Sigmoid colon (tissue), 7 donors: ENCODE measurements around the gene TCF12. TPM values are rescaled to one million over a fixed set of nuclear protein-coding genes. Genes with fewer than 3 reads are reported as not detected.
"Not testable (repeated sequence)": the region's sequence is repeated elsewhere in the genome, so short reads cannot be mapped to it uniquely, and the experiment has no call there.

ENCODE experiments used
- DNase-seq: peaks from one replicate; pipeline ENCODE4 v3.0.0-alpha.2; 2019
- H3K27ac ChIP-seq, 4 donors: fragments of 200-600 bp; sonication (generic); one replicate each; pipeline ENCODE4 v1.5.1; 2016 to 2019; ENCODE audit warnings: mild to moderate bottlenecking in 1 of 4
- H3K27me3 ChIP-seq, 3 donors: fragments of 200-600 bp; sonication (generic); one replicate each; pipeline ENCODE4 v1.5.1; 2019; ENCODE audit warnings: mild to moderate bottlenecking in 1 of 3
- H3K36me3 ChIP-seq, 4 donors: fragments of 200-600 bp; sonication (generic); one replicate each; pipeline ENCODE4 v1.5.1; 2016 to 2019
- H3K4me1 ChIP-seq, 4 donors: fragments of 200-600 bp; sonication (generic); one replicate each; pipeline ENCODE4 v1.5.1; 2017 to 2019
- H3K4me3 ChIP-seq, 4 donors: fragments of 200-600 bp; sonication (generic); one replicate each; pipeline ENCODE4 v1.5.1; 2017 to 2019; ENCODE audit warnings: mild to moderate bottlenecking in 2 of 4, moderate library complexity in 1 of 4
- H3K9me3 ChIP-seq, 4 donors: fragments of 200-600 bp in 3 of 4; sonication (generic) in 3 of 4; one replicate each; pipeline versions ENCODE4 v1.5.1 to v1.6.1; 2013 to 2019
- EP300 ChIP-seq, 4 donors: sonication (generic); formaldehyde crosslinking; IDR thresholded peaks; one replicate each; pipeline ENCODE4 v1.6.1; 2017; ENCODE audit warnings: antibody characterized with exemption in 4 of 4
- POLR2A ChIP-seq, 2 donors: fragments of 450-650 bp; IDR thresholded peaks; one replicate each; pipeline ENCODE4 v1.6.1; 2016; ENCODE audit warnings: antibody characterized with exemption in 2 of 2, mild to moderate bottlenecking in 2 of 2, moderate library complexity in 2 of 2
- POLR2AphosphoS5 ChIP-seq, 4 donors: sonication (generic); formaldehyde crosslinking; IDR thresholded peaks; one replicate each; pipeline ENCODE4 v1.6.1; 2017; ENCODE audit warnings: antibody characterized with exemption in 4 of 4
- WGBS, 2 donors: extraction: QIAGEN DNeasy Blood & Tissue Kit; methylation state at CpG; one replicate each; pipeline ENCODE4 v1.1.7; 2013; 5-methylcytosine and 5-hydroxymethylcytosine counted together
- intact Hi-C: fragments of 100-400 bp; cut with DNase I; formaldehyde crosslinking; loops from one replicate; pipeline ENCODE4 v1.15.1; 2023
- polyA plus RNA-seq, 3 donors: library from polyadenylated mRNA; stranded (reverse); fragments of 200-250 nt; gene quantifications; one replicate each; pipeline ENCODE4 v1.2.3, GENCODE V29; 2013
- total RNA-seq, 4 donors: library from RNA; depleted of rRNA; stranded (reverse); fragments of >200 nt; gene quantifications; one replicate each; pipeline ENCODE4 v1.1.0, GENCODE V29; 2016
- TF ChIP-seq, protein P1 (sequence below), 4 experiments: fragments of 450-650 bp in 3 of 4; fragments of 200-600 bp in 1 of 4; IDR thresholded peaks; one replicate each; pipeline ENCODE4 v1.5.1; 2016 to 2019; ENCODE audit warnings: antibody characterized with exemption in 4 of 4, mild to moderate bottlenecking in 3 of 4, moderate library complexity in 2 of 4
- donor health status: healthy with polysubstance abuse.
- donor health status: Bipolar disorder and iron deficiency.
- donor health status: healthy.

The TCF12 gene
- total and polyA plus RNA-seq, 7 donors = 13.2 to 147 (median 77.8) TPM

DNA sequence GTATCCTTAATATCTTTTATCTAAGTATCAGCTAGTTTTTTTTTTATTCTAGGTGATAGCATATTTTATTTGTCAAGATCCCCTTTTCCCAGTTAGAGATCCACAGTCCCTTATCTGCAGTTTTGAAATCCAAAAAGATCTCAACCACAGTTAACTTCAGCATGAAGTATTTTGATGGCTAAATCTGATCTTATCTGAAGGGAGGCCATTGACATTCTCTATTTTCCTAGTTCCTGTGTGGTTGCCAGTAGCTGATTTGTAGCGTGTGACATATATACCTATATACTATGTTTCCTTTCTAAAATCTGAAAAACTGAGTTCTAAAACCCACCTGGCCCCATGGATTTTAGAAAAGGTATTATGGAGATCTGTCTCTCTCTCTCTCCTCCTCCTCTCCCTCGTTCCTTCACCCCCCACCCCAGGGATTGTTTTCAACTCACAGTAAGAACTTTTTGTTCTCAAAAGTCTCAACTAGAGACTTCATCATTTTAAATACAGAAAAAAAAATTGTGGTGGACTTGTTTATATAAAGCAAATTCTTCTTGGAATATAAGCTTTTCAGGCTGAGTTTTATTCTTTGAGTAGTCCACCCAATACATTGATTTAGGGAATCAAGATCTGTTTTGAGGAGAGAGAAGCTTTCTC lies 12.3 kb downstream of the TCF12 start:
- Histone ChIP-seq H3K27me3 (no peaks in the 10 kb centered on the region), H3K36me3 (peaks cover 0 to 4% (median 0%) of the 10 kb centered on the region in 4 donors), H3K4me3 (no peak overlapping the region), H3K27ac (peak overlapping the region in 1 of 4 donors; percentile 34), H3K9me3 (peaks cover 0 to under 1% (median 0%) of the 10 kb centered on the region in 4 donors), H3K4me1 (peaks cover 0 to 86% (median 54%) of the 10 kb centered on the region in 4 donors)
- 67 to 83% methylated on average over 2 of the region's 2 CpGs for WGBS, 2 donors
- intact Hi-C loops = no loop called here
- DNase-seq = no peak
- TF ChIP-seq EP300 (IDR thresholded peaks at IDR 0.05) = no peak
- TF ChIP-seq POLR2A (IDR thresholded peaks at IDR 0.05) = no peak
- no peak for TF ChIP-seq POLR2AphosphoS5 (IDR thresholded peaks at IDR 0.05)
- TF ChIP-seq, protein P1, sequence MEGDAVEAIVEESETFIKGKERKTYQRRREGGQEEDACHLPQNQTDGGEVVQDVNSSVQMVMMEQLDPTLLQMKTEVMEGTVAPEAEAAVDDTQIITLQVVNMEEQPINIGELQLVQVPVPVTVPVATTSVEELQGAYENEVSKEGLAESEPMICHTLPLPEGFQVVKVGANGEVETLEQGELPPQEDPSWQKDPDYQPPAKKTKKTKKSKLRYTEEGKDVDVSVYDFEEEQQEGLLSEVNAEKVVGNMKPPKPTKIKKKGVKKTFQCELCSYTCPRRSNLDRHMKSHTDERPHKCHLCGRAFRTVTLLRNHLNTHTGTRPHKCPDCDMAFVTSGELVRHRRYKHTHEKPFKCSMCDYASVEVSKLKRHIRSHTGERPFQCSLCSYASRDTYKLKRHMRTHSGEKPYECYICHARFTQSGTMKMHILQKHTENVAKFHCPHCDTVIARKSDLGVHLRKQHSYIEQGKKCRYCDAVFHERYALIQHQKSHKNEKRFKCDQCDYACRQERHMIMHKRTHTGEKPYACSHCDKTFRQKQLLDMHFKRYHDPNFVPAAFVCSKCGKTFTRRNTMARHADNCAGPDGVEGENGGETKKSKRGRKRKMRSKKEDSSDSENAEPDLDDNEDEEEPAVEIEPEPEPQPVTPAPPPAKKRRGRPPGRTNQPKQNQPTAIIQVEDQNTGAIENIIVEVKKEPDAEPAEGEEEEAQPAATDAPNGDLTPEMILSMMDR (IDR thresholded peaks at IDR 0.05) = no peak

DNA sequence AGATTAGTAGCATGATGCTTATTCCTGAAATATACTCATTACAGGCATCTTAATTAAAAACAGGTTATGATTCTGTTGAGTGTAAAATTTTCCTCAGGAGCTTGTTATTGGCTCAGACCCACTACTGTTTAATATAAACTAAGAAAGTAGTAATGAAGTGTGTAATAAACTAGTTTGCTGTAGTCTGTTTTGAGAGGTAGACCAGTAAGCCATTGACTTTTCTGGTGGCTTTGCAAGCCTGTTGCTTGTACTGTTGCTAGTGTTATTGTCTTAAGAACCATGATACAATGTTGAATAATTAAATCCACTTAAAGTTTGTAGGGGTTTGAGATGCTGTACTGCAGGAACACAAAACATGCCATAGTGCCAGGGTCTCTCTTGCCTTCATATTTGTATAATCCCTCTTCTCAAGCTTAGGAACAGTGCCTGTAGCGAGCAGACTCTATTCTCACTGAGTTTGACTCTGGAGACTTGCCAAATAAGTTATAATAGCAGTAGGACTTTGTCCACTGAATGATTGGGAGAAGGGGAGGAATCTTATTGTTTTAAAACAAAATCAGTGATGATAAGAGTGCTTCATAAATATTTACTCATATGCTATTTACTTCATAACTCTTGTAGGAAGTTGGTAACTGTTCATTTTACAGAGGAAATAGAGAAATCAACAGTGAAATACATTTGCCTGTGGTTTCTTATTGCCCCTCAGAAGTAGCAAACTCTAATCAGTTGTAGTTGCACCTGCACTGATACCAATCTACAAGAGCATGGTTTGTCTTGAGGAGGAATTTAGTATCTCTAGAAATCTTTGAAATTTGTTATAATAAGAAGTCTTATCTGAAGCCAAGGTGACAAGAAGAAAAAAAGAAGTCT lies 13.4 kb downstream of the TCF12 start:
- intact Hi-C loops = no loop called here

DNA sequence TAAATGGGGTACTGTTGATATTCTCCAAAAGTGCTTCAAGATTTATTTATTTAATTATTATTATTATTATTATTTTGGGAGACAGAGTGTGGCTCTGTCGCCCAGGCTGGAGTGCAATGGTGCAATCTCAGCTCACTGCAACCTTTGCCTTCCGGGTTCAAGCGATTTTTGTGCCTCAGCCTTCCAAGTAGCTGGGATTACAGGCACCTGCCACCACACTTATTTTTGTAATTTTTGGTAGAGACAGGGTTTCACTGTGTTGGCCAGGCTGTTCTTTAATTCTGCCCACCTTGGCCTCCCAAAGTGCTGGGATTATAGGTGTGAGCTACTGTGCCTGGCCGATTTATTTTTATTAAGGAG lies 14.0 kb downstream of the TCF12 start:
- intact Hi-C loops = not testable (repeated sequence)

More for the DNA sequence above, 13.4 kb downstream of the TCF12 start:
- 16 to 34% methylated on average over 1 of the region's 1 CpG for WGBS, 2 donors
- no peak for DNase-seq
- no peaks in the 10 kb centered on the region for H3K36me3 ChIP-seq
- H3K9me3 ChIP-seq = peaks cover 0 to 2% (median 0%) of the 10 kb centered on the region in 4 donors
- H3K27me3 ChIP-seq = no peaks in the 10 kb centered on the region
- H3K4me1 ChIP-seq = peaks cover 0 to 75% (median 49%) of the 10 kb centered on the region in 4 donors
- no peak overlapping the region for H3K27ac ChIP-seq
- no peak overlapping the region for H3K4me3 ChIP-seq
- TF ChIP-seq POLR2AphosphoS5 (IDR thresholded peaks at IDR 0.05) (no peak), EP300 (IDR thresholded peaks at IDR 0.05) (no peak), POLR2A (IDR thresholded peaks at IDR 0.05) (no peak)
- TF ChIP-seq, protein P1 (IDR thresholded peaks at IDR 0.05) = no peak

DNA sequence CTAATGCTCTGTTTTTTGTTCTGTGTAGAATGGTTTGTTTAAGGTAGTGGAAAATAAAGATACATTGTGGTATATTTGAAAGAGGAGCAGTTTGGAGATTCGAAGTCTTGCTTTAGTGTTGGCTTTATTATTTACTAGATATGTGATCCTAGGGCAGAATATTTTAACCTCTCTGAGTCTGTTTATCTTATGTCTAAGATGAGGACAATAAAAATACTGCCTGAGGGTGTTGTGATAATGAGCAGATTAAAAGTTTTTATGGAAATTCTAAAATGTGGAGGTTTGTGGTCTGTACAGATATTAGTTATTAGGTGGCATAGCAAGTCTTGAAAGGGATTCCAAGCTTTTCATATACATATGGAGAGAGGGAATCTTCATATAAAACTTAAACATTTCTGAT lies 15.0 kb downstream of the TCF12 start:
- no peak for DNase-seq
- peaks cover 0 to 2% (median 0%) of the 10 kb centered on the region in 4 donors for H3K9me3 ChIP-seq
- H3K27ac ChIP-seq = no peak overlapping the region
- H3K36me3 ChIP-seq = no peaks in the 10 kb centered on the region
- H3K4me1 ChIP-seq = peaks cover 0 to 60% (median 41%) of the 10 kb centered on the region in 4 donors
- H3K4me3 ChIP-seq = no peak overlapping the region
- WGBS, 2 donors = 9 to 48% methylated on average over 1 of the region's 1 CpG
- TF ChIP-seq POLR2AphosphoS5 (IDR thresholded peaks at IDR 0.05) (no peak), POLR2A (IDR thresholded peaks at IDR 0.05) (no peak), EP300 (IDR thresholded peaks at IDR 0.05) (no peak)
- TF ChIP-seq, protein P1 (IDR thresholded peaks at IDR 0.05) = no peak
- intact Hi-C loops = no loop called here
- H3K27me3 ChIP-seq = no peaks in the 10 kb centered on the region

More for the DNA sequence above, 14.0 kb downstream of the TCF12 start:
- WGBS, 2 donors = 36 to 76% methylated on average over 4 of the region's 4 CpGs
- H3K4me1 ChIP-seq = peaks cover 0 to 69% (median 47%) of the 10 kb centered on the region in 4 donors
- H3K4me3 ChIP-seq, H3K27ac ChIP-seq, H3K9me3 ChIP-seq, DNase-seq, H3K27me3 ChIP-seq, H3K36me3 ChIP-seq: not testable (repeated sequence)

DNA sequence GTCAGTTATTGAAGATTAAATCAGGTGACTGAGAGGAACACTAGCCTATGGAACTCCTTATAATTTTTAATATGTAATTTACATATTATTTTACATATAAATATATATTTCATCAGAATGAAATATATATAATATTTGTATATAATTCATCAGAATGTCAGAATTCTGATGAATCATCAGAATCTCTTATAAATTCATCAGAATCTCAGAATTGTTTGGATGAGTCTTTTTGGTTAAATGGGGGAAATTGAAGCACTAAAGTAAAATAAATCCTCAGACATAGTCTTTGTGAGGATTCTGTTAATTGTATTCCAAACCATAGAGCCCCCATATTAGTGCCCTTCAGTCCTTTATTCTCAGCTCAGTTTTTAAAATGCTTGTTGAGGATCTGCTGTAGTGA lies 15.4 kb downstream of the TCF12 start:
- Histone ChIP-seq H3K4me1 (peaks cover 0 to 59% (median 37%) of the 10 kb centered on the region in 4 donors), H3K9me3 (peaks cover 0 to 2% (median 0%) of the 10 kb centered on the region in 4 donors)

More for the DNA sequence above, 15.4 kb downstream of the TCF12 start:
- intact Hi-C loops = no loop called here
- Histone ChIP-seq H3K4me3 (no peak overlapping the region), H3K36me3 (no peaks in the 10 kb centered on the region), H3K27me3 (no peaks in the 10 kb centered on the region), H3K27ac (no peak overlapping the region)
- no peak for TF ChIP-seq POLR2A (IDR thresholded peaks at IDR 0.05)
- TF ChIP-seq, protein P1 (IDR thresholded peaks at IDR 0.05) = no peak
- TF ChIP-seq POLR2AphosphoS5 (IDR thresholded peaks at IDR 0.05) = no peak
- TF ChIP-seq EP300 (IDR thresholded peaks at IDR 0.05) = no peak
- DNase-seq = no peak
